HG02798 (cell line): ENCODE results near the gene SOCS1.

Source experiments
- ATAC-seq: cut with Tn5 transposase; IDR thresholded peaks from one replicate; pipeline ENCODE4 v1.9.1; 2021; ENCODE audit warnings: mild to moderate bottlenecking; ENCODE audit not compliant: unreplicated experiment, poor library complexity

Gene SOCS1

GRCh38 chr16:11210260-11210659 lies 45.7 kb downstream of the SOCS1 start:
- no peak for ATAC-seq

DNA sequence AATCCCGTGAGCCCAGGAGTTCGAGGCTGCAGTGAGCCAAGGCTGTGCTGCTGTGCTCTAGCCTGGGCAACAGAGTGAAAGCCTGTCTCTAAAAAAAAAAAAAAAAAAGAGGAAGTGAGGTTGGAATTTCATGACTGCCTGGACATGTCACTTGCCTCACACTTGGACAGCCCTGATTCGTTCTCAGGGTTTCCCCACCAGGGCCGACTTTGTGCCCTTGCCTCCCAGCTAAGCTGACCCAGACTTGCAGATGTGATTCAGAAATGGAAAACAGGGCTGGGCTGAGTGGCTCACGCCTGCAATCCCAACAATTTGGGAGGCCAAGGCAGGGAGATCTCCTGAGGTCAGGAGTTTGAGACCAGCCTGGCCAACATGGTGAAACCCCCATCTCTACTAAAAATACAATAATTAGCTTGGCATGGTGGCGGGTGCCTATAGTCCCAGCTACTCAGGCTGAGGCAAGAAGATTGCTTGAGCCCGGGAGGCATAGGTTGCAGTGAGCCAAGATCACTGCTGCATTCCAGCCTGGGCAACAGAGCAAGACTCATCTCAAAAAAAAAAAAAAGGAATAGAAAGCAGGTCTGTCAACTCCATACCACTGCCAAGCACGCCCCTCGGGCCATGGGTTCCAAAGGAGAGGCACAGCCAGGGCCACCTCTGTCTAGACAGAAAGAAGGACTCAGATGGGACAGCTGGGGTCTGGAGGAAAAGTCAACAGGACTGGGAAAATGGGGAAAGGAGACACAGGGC lies 46.9 kb downstream of the SOCS1 start:
- ATAC-seq = no peak

GRCh38 chr16:11207646-11208045 lies 48.4 kb downstream of the SOCS1 start:
- ATAC-seq = no peak

DNA sequence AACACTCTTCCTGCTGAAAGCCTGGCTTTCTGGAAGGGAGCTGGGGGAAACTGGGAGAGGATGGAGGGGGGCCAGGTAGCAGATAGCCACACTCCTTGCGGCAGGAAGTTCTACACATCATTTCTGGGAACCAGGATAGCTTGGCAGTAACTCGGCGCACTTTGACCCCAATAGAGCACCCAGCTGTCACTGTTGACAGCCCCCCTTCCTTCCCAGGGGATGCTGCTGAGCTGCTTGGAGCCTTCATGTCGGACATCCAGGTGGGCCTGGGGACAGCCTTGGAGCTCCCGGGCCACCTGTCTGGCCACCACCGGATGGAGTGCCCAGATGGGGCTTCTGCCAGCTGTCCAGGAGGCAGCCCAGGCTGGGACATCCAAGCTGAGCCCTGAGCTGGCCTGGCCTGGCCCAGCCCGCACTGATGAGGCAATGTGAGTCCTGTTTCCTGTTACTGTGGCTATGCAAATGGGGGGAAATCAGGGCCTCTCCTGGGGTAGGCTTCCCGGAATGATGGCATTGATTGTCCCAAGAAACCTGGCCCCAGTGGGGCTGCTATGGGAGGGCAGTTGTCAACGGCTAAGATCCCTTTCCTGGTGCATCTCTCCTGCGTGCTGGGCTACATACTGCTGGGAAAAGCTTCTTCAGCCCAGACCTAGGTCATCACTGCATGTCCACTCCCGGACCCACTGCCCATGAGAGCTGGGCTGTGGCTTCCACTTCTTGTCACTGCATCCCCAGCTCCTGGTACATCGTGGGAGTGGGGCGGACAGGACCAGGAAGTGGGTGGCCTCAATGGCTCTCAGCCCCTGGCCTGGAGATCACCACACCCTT lies 50.0 kb downstream of the SOCS1 start:
- peak; percentile 23 for ATAC-seq

- no peak for ATAC-seq
These were observed 50.8 kb downstream of the SOCS1 start for GRCh38 chr16:11205065-11205699.

DNA sequence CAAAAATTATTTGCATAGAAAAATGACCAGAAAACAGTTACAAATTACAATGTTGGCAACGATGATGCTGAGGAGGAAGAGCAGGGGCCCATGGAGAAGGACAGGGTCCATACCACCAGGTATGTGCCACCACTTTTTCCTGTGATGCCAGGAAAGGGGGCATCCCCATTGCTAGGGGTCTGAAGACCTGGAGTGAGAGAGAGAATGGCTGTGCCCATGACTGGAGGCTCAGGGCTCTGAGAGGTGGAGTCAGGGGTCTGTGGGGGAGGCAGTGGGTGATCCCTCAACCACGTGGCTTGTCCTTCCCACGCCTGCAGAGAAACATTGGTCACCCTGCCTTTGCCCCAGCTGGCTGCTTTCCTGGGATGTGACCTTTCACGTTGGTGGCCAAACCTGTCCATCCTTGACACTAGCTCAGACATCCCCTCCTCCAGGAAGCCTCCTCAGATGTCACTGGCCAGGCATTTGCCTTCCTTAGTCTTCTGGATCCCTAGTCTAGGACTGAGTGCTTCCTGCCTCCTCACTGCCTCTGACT lies 51.4 kb downstream of the SOCS1 start:
- ATAC-seq = no peak
